Measurements from ENCODE around the gene CBY1.
A peak's percentile ranks its signal among the peaks of the same experiment; 100 is the strongest.

Gene CBY1

DNA sequence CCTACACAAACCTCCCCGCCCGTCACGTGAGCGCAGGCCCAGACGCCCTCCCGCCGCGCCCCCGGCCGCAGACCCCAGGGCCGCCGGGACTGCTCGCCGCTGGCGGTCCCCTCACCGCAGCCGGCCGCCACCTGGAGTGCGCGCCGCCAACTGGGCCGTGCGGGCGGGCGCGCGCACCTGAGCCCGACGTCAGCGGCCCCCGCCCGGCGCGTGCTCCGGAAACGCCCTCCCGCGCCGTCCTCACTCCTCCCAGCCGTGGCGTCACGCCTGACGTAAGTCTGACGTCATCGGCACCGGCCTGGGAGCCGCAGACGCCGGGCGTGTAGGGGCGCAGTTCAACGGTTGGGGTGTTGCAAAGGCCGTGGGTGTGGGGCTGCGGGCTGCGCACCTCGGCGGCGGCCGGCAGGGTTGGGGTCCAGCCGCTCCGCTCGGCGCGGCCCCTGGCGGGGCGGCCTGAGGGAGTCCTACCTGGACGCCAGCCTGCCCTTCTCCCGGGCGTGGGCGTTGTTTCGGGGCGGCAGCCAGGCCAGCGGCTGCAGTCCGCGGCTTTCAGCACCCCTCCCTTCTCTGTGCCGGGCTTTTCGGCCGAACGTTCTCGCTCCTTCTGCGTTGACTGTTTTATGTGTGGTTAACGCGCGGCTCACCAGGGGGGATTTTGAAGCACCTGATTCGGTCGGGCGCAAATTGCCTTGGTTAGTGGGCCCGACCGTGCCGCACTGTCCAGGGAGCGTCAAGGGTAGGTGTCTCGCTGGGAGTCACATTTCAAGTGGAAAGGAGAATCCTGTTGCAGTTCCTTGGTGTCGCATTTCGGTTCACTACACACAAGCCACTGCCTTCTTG lies 44.6 kb downstream of the CBY1 start, which contains the start of gene JOSD1:
Gene JOSD1 (minus strand): TSS at position 155 of the 840 bp plus-strand sequence. CDS start 956 bp downstream, outside the sequence.
- peak; percentile 91 for DNase-seq (ENCODE audit: low spot score)

DNA sequence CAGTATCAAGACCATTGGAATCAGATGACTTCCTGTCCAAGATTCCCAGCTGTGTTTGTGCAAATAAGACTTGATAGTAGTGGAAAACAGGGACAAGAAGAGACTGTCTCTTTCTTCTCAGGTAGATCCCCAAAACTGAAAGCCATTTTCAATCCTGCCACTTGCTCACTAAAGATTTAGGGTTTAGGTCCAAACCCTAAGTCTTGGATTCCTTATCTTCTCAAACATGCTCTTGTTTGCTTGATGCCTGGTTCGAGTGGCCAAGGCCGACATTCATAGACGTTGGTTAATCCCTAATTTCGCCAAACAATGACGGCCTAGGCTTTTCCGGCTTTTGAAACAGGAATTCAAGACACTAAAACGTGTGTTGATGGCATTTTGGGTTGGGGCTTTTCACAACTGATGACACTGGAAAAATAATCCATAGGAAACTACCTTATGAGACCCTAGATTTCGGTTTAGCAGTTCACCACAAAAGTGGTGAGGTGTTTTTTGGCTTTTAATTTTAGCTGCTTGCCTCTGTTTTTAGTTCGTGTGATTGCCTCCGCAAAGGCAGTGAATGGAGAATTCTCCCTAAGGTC lies 48.3 kb downstream of the CBY1 start:
- DNase-seq (ENCODE audit: low spot score): peak; percentile 69

DNA sequence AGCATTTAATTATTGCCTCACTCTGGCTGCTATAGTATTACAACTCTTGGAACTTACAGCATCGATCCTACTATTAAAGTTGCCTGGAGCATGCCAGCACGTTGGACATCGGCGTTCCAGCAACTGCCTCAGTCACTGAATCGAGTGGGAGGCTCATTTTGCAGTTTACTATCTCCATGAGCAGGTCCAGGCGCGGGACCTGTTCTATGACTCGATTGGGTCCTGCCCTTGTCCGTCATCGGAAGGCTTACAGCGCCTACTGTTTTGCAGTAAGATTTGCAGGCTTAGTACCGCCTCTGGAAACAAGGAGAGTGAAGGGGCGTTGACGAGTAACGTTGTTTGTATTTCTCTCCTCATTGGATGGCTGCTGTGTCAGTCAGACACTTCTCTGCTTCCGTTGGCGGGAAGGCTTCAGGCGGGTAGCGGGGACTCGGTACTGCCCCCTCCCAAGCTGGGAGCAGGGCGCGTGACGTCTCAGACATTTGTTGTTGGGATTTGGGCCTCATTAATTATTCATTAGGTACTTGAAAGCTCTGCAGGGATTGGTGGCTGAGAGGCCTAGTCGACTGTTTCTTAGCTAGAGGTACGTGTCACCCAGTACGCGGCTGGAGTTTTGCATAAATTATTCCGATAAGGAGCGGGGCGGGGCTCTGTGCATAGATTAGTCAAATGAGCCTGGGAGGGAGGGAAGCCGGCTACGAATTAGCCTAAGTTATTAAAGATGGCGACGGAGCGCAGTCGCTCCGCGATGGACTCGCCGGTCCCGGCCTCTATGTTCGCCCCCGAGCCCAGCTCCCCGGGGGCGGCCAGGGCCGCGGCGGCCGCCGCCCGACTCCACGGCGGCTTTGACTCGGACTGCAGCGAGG lies 49.0 kb downstream of the CBY1 start, which contains the start of gene GTPBP1:
Gene GTPBP1 (plus strand): TSS at position 710 of the 866 bp plus-strand sequence. CDS start 12 bp downstream, at position 722.
- peak; percentile 100 for DNase-seq (ENCODE audit: low spot score)

GRCh38 chr22:38706101-38706900 lies 49.9 kb downstream of the CBY1 start:
- peak; percentile 43 for DNase-seq (ENCODE audit: low spot score)

- no peak for DNase-seq (ENCODE audit: low spot score)
Observed at GRCh38 chr22:38706901-38707195, 50.4 kb downstream of the CBY1 start.

- no peak for DNase-seq (ENCODE audit: low spot score)
Observed at GRCh38 chr22:38707346-38707745, 50.9 kb downstream of the CBY1 start.

GRCh38 chr22:38707984-38708383 lies 51.5 kb downstream of the CBY1 start:
- no peak for DNase-seq (ENCODE audit: low spot score)

DNA sequence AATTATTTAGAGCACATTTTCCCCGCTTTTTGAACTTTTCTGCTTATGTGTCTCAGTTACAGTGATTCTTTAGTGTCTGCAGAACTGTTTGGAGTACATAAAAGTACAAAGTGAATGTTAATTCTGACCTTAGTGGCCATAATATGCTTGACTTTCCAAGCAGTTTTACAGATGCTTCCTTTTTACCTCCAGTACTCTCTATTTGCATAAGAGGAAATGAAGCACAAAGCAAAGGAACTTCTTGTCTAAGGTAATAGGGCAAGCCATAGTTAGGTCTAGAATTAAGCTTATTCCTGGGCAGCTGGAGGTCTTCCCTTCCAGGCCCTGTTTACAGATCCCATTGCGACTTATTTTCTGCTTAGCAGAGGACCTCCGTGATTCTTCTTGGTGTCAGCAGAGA lies 52.9 kb downstream of the CBY1 start:
- no peak for DNase-seq (ENCODE audit: low spot score)

GRCh38 chr22:38710351-38710750 lies 53.9 kb downstream of the CBY1 start:
- no peak for DNase-seq (ENCODE audit: low spot score)

DNA sequence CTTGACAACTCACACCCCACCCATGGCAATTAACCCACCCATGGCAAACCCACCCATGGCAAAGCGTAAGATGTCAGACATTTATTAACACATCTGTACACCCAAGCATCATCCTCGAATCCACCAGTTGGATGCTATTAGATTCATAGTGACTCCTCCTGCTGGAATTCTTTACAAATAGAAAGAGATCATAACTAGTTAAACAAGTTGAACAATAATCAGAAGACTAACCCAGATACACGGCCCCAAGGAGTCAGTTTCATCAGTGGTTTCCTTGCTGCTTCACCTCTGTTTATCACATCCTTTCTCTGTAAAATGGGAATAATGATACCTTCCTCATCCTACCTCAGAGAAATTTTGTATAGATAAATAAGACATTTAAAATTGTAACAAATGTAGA lies 54.4 kb downstream of the CBY1 start:
- no peak for DNase-seq (ENCODE audit: low spot score)

GRCh38 chr22:38712486-38713207 lies 56.2 kb downstream of the CBY1 start:
- DNase-seq (ENCODE audit: low spot score): no peak

GRCh38 chr22:38713921-38714320 lies 57.5 kb downstream of the CBY1 start:
- no peak for DNase-seq (ENCODE audit: low spot score)

- no peak for DNase-seq (ENCODE audit: low spot score)
Observed at GRCh38 chr22:38715176-38715764, 58.8 kb downstream of the CBY1 start.

- DNase-seq (ENCODE audit: low spot score): no peak
Observed at GRCh38 chr22:38715852-38716251, 59.4 kb downstream of the CBY1 start.

DNA sequence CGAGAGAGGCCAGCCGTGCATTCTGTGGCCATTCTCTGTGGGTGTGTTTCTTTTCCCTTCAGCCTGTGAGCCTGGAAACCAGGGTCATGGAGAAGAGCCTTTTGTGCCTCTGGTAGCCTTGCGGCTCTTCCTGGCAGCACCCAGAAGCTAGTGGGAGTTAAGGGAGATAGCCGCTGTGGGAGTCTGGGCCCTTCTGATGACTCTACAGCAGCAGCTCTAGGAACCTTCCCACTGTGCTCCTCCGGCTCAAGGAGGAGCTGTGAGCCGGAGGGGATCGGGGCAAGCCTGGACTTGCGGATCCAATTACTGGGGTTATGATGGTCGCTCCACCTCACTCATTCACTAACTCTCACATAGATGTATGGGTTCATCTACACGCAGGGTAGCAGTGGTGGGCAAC lies 59.8 kb downstream of the CBY1 start:
- DNase-seq (ENCODE audit: low spot score): no peak

GRCh38 chr22:38716826-38717225 lies 60.4 kb downstream of the CBY1 start:
- DNase-seq (ENCODE audit: low spot score): no peak

- DNase-seq (ENCODE audit: low spot score): no peak
Observed at GRCh38 chr22:38717244-38717643, 60.8 kb downstream of the CBY1 start.

- peak; percentile 55 for DNase-seq (ENCODE audit: low spot score)
Observed at GRCh38 chr22:38718414-38718813, 62.0 kb downstream of the CBY1 start.

DNA sequence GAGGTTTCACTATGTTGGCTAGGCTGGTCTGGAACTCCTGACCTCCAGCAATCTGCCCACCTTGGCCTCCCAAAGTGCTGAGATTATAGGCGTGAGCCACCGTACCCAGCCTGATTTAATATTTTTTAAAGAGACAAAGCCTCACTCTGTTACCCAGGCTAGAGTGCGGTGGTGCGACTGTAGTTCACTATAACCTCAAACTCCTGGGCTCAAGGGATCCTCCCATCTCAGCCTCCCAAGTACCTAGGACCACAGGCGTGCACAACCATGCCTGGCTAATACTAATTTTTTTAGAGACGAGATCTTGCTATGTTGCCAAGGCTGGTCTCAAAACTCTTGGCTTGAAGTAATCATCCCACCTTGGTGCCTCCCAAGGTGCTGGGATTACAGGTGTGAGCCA lies 62.8 kb downstream of the CBY1 start:
- no peak for DNase-seq (ENCODE audit: low spot score)

DNA sequence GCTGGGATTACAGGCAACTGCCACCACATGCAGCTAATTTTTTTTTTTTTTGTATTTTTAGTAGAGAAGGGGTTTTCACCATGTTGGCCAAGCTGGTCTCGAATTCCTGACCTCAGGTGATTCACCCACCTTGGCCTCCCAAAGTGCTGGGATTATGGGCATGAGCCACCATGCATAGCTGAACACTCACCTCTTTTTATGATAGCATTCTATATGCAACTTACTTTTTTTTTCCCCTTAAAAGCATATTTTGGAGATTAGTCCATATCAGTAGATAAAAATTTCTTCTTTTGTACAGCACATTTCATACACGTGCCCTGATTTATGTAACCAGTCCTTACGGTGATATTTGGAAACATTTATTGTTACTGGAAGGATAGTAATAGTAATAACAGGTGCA lies 63.9 kb downstream of the CBY1 start:
- DNase-seq (ENCODE audit: low spot score): no peak

DNA sequence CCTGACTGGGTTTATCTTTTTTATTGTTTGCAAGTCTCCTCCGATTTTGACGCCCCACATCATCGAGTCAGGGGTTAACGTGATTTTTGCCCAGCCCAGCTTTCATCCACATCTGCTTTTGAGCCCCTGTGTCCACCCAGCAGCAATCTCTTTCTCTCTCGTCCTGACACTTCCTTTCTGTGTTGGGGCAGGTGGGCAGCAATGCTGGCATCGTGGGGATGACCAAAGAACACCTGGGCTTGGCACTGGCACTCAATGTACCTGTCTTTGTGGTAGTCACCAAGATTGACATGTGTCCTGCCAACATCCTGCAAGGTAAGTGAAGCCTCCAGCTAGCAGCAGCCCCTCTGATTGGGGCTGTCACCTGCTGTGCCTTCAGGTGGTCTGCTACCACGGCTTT lies 65.1 kb downstream of the CBY1 start:
- no peak for DNase-seq (ENCODE audit: low spot score)
